HG03095 (cell line): ENCODE data around the gene RGS14.
"Not testable (repeated sequence)": the region's sequence is repeated elsewhere in the genome, so short reads cannot be mapped to it uniquely, and the experiment has no call there.

Experiments used
- ATAC-seq: cut with Tn5 transposase; IDR thresholded peaks from one replicate; pipeline ENCODE4 v1.9.1; 2021; ENCODE audit warnings: moderate library complexity; ENCODE audit not compliant: unreplicated experiment

Gene RGS14

DNA sequence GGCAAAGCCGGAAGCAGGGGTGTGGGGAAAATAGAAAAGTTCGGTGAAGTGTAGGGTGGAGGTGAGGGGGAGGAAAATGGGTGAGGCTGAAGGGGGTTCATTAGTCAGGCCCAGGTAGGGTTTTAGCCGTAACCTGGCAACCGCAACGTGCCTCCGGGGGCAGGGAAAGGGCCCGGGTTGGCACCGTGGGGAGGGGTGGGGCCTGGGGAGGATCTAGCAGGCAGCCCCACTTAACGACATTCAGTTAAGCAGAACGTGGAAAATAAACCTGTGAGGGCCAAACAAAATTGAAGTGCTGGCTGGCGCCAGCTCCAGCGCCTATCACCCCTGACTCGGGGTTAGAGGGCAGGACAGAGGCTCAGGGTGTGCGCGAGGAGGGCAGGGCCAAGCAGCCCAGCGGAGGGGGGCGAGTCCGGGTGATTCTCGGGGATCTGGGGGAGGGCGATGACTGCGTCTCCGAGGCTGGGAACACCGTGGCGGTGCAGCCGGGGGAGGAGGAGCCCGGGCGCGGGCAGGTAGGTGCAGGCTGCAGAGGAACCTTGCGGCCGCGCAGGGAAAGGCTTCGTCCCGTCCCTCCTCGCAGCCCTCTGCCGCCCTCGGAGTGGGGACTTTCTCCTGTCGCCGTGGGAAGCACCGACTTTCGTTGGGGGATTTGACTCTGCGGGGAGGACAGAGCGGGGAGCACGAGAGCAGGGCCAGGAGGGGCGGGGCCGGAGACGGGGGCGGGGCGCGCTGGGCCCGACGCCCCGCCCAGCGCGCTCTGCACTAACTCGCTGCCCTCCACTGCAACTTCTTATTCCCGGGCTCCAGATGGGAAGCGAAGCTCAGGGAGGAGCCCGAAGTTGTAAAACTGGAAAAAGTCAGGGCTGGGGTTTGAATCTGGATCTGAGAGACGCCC lies 5.1 kb downstream of the RGS14 start:
- ATAC-seq = peak; percentile 35

DNA sequence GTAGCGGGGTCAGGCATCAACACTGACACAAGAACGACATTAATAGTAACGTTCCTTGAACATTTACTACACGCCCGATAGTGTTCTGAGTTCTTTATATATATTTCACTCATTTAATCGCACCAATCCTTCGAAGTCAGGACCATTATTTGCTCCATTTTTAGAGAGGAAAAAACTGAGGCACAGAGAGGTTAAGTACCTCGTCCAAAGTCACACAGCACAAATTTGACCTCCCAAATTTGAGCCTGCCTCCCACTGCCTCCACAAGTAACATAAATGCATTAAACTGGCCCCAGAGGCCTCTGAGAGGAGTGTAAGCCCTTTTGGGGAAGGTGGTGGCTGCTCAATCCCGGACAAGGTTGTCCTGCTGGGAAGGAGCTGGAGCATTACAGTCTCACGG lies 5.8 kb downstream of the RGS14 start:
- ATAC-seq = no peak

DNA sequence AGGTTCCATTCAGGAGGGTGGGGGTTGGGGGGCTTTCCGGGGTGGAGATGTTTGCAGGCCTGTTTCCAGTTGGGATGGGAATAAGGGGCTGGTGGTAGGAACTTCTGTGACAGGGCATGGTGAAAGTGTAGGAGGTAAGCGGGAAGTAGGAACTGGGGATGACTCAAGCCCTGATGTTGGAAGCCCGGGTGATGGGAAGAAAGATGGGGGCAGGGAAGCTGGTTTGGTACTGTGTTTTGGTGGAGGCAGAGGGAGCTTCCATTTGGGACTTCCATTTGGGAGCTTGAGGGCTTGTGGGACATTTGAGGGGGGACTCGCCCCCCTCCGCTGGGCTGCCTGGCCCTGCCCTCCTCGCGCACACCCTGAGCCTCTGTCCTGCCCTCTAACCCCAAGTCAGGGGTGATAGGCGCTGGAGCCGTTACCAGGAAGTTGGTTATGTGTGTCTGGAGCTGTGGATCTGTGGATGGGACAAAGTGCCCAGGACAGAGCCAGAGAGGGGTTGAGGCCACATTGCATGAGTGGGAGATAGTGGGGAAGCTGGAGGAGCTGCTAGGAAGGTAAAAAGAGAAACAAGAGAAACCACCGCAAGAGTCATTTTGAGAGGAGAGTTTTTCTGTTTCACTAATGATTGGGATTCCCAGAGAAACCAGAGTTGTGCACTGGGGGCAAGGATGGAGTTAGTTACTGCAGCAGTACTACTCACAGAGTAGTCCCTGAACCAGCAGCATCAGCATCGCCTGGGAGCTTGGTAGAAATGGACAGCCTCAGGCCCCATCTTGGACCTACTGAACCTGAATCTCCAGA lies 6.6 kb downstream of the RGS14 start:
- ATAC-seq = no peak

DNA sequence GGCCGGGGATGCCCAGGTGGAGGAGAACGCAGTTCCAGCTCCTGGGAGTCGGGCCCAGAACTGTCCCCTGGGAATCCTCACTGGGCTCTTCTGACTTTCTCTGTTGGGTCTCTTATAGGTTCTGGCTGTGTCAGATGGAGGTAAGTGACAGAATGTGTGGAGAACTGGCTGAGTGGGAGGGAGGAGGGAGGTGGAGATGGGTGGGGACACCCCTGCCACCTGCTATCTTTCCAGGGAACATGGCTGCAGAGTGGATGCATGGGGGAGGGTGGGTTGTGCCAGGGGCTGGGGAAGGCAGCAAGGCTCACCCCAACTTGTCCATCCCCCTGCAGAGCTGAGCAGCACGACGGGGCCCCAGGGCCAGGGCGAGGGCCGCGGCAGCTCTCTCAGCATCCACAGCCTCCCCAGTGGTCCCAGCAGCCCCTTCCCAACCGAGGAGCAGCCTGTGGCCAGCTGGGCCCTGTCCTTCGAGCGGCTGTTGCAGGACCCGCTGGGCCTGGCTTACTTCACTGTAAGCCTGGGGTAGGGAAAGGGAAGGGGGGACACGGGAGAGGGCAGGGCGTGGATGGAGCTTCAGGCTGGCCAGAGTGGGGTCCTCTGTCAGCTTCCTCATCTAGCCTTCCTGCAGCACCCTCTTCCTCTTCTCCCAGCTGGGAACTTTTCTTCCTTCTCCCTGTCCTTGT lies 8.3 kb downstream of the RGS14 start:
- no peak for ATAC-seq

DNA sequence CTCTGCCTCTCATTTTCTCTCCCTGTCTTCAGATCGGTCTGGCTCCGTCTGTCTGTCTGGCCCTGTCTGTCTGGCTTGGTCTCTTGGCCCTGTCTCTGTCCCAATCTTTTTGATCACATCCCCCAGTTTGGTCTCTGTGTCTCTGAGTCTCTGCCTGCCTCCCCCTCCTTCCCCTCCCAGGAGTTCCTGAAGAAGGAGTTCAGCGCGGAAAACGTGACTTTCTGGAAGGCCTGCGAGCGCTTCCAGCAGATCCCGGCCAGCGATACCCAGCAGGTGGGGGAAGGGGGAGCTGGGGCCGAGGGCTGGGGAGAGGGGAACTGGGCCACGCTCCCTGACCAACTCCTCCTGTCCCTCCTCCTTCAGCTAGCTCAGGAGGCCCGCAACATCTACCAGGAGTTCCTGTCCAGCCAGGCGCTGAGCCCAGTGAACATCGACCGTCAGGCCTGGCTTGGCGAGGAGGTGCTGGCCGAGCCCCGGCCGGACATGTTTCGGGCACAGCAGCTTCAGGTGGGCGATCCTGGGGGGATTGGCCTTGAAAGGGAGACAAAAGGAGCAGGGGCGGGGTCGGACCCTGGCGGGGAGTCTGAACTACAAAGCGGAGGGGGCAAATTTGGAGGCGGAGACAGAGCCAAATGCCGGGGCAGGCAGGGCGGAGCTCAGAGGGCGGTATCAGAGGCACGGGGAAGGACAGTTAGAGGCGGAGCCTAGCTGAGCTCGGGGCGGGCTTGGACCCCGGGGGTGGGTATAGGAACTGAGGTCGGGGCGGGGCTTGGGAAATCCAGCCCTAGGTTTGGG lies 9.0 kb downstream of the RGS14 start:
- ATAC-seq = no peak

DNA sequence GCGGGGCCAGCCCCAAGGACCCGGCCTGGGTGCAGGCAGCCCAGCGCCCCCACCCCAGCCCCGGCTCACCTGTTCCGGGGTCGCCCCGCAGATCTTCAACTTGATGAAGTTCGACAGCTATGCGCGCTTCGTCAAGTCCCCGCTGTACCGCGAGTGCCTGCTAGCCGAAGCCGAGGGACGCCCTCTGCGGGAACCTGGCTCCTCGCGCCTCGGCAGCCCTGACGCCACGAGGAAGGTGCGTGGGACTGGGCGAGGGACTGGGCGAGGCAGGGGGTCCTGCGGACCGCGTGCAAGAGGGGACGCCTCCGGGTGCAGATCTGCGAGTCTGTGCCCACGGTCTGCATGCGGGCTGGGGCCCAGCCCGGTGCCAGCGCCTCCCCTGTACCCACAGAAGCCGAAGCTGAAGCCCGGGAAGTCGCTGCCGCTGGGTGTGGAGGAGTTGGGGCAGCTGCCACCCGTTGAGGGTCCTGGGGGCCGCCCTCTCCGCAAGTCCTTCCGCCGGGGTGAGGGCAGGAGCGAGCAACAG lies 9.7 kb downstream of the RGS14 start:
- ATAC-seq = no peak

DNA sequence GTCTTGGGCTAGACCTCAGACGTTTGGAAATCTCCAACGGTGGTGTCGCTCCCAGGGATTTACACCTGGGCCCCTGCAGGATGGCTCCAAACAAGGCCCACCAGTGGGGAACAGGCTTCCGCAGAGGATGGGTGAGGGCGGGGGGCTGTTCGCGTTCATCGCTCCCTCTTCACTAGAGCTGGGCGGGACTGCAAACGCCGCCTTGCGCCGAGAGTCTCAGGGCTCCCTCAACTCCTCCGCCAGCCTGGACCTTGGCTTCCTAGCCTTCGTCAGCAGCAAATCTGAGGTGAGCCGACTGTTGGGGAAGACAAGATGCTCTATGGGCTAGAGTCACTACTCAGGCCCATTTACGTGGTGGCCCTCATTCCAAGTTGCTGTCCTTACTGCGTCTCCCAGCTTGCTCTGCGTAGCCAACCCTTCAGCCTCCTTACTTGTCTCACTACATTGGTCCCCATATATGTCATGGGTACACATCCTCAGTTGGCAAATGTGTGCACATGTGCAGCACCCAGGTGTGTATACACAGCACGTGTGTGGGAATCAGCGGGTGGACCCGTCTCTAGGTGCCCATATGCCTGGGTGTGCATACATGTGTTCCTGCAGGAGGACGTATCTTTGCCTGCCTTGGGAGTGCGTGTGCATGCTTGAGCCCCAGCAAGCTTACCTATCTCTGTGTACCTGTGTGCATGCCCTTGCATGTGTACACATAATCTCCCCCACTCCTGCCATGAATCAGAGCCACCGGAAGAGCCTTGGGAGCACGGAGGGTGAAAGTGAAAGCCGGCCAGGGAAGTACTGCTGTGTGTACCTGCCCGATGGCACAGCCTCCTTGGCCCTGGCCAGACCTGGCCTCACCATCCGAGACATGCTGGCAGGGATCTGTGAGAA lies 10.5 kb downstream of the RGS14 start:
- ATAC-seq = no peak

DNA sequence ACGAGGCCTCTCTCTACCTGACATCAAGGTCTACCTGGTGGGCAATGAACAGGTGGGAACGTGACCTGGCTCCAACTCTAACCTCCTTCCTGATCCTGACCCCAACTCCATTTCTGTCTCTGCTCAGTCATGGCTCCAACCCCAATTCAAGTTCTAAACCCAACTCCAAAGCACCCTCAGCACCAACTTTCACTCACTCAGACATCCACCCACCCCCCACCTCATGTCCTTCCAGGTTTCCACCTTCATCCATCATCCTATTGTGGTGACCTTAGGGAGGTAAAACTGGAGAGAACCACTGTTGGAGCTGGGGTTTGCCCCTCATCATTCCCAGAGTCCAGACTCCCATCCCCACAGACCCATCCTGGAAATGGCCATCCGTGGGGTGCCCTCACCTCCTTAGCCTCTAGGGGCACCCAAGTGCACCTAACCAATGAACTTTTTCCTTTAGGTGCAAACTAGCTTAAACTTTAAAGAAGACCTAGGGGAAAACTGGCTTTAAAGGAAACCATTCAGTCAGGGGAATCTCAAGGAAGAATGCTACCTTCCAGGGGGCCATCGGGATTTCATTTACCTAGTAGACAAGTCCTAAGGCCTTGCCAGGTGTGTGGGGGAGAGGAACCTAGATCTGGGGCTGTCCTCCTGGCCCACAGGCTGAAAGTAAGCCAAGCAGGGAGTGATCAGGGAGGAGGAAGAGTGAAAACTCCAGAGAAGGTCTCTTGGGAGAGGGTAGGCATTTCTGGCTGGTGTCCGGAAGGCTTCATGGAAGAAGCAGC lies 11.3 kb downstream of the RGS14 start:
- ATAC-seq = no peak

DNA sequence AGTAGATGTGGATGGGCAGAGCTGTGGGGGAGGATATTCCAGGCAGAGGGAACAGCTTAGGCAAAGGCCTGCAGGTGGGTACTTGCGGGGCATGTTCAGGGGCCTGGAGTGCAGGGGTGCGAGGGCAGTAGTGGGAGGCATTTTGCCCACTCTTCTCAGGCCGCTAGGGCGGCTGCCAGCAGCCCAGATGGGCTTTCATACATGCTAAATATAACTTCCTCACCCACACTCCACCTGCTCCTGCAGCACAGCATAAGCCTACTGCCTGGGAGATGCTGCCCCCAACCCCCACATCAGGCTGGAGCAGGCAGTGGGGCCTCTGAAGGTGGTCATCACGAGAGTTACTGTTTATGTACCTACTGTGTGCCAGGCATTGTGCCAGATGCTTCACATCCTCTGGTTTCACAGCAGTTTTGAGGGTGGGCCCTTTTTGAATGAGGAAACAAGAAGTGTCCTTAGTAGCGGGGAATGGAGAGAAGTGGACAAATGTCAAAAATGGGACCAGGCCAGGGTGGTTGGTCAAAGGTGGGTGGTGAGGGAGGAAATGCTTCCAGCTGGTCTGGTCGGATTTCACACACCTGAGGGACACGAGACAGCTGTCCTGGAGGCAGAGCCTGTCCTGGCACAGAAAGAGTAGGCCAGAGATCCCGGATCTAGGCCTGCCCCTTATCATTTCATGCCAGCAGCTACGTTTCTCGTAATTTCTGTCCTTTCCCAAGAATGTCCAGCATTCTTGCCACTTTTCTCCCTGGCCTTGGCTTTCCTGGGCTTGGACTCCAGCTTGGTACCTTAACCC lies 12.1 kb downstream of the RGS14 start:
- no peak for ATAC-seq

DNA sequence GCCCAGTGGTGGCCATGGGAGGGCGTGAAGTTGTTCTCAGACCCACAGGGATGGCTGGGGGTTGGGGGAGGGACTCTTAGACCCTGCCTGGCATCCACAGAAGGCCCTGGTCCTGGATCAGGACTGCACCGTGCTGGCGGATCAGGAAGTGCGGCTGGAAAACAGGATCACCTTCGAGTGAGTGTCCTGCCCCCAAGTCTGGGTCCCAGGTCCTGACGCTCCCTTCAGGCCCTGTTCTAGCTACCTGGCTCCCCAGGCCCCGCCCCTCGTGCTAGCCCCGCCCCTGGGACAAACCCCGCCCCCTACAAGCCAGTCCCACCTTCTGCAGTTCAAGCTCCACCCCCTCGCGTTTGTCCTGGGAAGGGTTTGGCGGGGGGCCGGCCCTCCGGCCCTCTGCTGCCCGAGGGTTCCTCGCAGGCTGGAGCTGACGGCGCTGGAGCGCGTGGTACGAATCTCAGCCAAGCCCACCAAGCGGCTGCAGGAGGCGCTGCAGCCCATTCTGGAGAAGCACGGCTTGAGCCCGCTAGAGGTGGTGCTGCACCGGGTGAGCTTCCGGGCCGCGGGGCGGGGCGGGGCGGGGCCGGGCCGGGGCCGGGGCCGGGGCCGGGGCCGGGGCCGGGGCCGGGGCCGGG lies 12.9 kb downstream of the RGS14 start:
- ATAC-seq = no peak

DNA sequence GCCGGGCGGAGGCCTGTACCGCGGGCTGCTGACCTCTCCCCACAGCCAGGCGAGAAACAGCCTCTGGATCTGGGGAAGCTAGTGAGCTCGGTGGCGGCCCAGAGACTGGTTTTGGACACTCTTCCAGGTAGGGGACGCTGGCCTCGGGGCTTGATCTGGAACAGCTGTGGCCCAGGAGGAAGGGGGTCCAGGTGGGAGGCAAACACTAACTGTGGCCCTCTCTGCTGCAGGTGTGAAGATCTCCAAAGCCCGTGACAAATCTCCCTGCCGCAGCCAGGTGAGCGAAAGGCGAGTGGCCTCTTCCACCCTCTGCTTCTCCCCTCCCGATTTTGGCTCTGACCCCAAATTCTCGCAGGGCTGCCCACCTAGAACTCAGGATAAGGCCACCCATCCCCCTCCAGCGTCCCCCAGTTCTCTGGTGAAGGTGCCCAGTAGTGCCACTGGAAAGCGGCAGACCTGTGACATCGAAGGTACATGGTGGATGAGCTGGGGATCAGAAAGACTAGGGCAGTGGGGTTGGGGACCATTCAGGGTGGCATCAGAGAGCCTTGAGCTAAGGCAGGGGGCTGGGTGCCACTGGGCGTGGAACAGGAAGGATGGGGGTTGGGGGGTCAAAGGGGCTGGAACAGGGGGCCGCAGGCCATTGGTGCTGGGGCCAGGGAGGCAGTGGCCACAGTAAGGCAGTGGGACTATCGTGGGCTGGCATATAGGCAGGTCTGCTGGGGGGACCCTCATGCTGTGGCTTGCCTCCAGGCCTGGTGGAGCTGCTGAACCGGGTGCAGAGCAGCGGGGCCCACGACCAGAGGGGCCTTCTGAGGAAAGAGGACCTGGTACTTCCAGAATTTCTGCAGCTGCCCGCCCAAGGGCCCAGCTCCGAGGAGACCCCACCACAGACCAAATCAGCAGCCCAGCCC lies 13.7 kb downstream of the RGS14 start:
- ATAC-seq = no peak

DNA sequence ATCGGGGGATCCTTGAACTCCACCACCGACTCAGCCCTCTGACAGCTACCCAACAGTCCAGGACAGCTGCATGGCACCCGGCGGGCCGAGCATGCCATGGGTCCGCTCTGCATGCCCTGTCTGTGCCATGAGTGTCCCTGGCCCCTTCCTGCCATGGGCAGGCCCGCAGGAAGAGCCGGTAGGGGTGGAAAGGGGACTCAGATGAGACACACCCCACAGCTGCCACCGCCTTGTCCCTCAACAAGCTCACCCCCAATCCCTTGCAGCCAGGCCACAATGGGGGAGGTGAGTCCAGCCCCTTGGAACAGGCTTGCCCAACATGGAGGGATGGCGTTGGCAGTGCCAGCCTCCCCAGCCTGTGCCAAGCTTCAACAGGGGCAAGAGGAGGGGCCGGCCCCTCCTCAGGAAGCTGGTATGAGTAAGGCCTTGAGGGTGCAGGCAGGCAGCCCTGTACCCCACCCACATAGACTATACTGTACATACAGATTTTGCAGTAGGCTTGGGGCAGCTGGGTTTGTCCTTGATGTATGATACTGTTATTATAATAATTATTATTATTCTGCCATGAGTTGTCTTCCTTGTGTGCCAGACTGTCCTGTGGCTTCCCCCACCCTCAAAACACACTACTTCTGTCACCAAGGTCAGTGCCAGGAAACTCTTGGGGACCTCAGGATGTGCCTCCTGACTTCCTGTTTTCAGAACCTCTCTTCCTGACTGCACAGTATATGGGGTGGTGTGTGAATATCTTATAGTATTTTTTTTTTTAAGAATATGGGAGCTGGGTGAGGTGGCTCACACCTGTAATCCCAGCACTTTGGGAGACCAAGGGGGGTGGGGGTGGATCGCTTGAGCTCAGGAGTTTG lies 14.5 kb downstream of the RGS14 start:
- ATAC-seq = no peak

DNA sequence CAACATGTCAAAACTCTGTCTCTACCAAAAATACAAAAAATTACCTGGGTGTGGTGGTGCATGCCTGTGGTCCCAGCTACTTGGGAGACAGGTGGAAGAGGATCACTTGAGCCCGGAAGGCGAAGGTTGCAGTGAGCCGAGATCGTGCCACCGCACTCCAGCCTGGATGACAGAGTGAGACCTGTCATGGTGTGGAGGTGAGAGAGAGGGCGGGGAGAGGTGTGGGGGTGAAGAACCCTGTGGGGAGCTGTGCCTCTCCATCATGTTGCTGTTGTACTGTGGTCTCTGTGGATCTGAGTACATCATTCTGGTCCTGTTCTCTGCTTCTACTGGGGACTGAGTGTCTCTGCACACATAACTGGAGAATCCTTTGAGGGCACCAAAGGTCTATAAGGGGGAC lies 15.2 kb downstream of the RGS14 start:
- no peak for ATAC-seq

DNA sequence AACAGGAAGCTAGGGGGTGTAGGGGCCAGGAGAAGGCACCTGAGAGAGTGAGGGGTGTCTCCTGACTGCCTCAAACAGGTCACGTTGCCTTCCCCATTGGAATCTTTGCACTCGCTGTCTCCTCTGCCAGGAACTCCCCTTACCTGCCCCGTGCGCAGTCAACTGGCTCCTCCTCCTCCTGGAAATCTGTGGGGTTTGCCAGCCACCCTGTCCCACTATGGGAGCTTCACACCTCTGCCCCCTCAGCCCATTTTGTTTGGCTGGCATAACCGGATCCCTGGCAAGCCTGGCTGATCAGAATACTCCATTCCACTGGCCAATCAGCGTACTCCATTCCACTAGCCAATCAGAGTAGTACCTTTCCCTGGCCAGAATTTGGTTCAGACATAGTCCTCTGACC lies 16.1 kb downstream of the RGS14 start:
- ATAC-seq = no peak

DNA sequence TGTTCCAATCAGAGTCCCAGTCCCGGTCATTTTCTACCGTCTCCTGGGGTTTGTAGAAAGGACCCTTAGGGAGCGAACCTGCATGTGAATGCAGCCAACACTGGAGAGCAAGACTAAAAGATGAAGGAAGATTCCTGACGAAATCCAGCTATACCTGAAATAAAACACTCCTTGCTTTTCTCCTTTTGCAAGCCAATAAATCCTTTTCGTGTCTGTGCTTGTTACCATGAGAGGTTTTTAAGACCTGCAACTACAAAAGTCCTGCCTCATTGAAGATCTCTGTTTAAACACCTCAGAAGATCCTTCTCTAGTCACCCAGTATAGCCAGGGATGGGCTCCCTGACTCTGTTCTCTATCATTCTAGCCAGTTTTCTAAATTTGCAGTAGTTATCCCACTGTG lies 16.5 kb downstream of the RGS14 start:
- ATAC-seq = no peak

DNA sequence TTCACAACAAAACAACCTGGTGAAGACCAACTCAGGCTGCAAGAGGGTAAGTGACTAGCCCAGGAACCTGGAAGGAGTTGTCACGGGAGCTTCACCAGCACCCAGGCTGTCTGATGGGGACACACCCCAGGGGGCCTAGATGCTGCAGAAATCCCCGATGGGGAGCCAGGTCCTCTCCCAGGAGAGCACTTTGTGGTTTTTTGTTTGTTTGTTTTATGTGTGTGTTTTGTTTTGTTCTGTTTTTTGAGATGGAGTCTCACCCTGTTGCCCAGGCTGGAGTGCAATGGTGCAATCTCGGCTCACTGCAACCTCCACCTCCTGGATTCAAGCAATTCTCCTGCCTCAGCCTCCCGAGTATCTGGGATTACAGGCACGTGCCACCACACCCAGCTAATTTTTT lies 17.8 kb downstream of the RGS14 start:
- ATAC-seq = not testable (repeated sequence)
